NOMO-1 treated with DMSO at 0.1 percent for 48 hours (cell line): ENCODE measurements around the gene PGF.

Source experiments
- DNase-seq: peaks from one replicate; lab custom pipeline; 2025; ENCODE audit not compliant: unreplicated experiment; lab: John Stamatoyannopoulos, UW

PGF gene

GRCh38 chr14:74979029-74979428 is 23.6 kb upstream of the PGF start:
- DNase-seq, result no peak

GRCh38 chr14:74978416-74978947 is 23.1 kb upstream of the PGF start:
- no peak for DNase-seq

GRCh38 chr14:74977901-74978385 is 22.5 kb upstream of the PGF start:
- no peak for DNase-seq

- DNase-seq, result no peak
Observed at GRCh38 chr14:74977164-74977900, 21.9 kb upstream of the PGF start.

- no peak for DNase-seq
Observed at GRCh38 chr14:74976264-74977113, 21.1 kb upstream of the PGF start.

- no peak for DNase-seq
Observed at GRCh38 chr14:74975059-74975810, 19.8 kb upstream of the PGF start.

GRCh38 chr14:74974364-74975058 is 19.1 kb upstream of the PGF start:
- no peak for DNase-seq

GRCh38 chr14:74973905-74974363 is 18.5 kb upstream of the PGF start:
- no peak for DNase-seq

GRCh38 chr14:74973003-74973653 is 17.7 kb upstream of the PGF start:
- DNase-seq, result no peak

GRCh38 chr14:74968811-74969210 is 13.4 kb upstream of the PGF start:
- no peak for DNase-seq

GRCh38 chr14:74965486-74966153 is 10.2 kb upstream of the PGF start:
- DNase-seq, result no peak

- DNase-seq, result no peak
Observed at GRCh38 chr14:74964787-74965485, 9.5 kb upstream of the PGF start.

- no peak for DNase-seq
Observed at GRCh38 chr14:74963705-74964271, 8.4 kb upstream of the PGF start.

GRCh38 chr14:74963178-74963704 is 7.8 kb upstream of the PGF start:
- no peak for DNase-seq

GRCh38 chr14:74962493-74962892 is 7.1 kb upstream of the PGF start:
- peak; percentile 81 for DNase-seq

GRCh38 chr14:74962046-74962445 is 6.6 kb upstream of the PGF start:
- peak; percentile 59 for DNase-seq

GRCh38 chr14:74961238-74961911 is 6.0 kb upstream of the PGF start:
- DNase-seq, result no peak

- no peak for DNase-seq
Observed at GRCh38 chr14:74960736-74961135, 5.3 kb upstream of the PGF start.
